Measurements from ENCODE around the gene ZKSCAN8.

Gene ZKSCAN8

DNA sequence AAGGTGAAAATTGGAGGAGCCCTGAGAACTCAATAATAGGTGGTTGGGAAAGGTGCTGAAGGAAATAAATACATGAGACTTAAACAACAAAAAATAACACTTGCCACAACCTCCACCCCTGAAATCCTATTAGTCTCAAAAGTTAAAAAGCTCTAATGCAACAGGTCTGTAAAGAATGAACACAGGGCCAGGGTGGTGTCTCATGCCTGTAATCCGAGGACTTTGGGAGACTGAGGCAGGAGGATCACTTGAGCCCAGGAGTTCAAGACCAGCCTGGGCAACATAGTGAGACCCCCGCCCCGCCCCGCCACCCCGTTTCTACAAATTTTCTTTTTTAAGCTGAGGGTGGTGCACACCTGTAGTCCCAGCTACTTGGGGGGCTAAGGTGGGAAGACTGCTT is 1.1 kb upstream of the ZKSCAN8 start:
- DNase-seq: no peak

DNA sequence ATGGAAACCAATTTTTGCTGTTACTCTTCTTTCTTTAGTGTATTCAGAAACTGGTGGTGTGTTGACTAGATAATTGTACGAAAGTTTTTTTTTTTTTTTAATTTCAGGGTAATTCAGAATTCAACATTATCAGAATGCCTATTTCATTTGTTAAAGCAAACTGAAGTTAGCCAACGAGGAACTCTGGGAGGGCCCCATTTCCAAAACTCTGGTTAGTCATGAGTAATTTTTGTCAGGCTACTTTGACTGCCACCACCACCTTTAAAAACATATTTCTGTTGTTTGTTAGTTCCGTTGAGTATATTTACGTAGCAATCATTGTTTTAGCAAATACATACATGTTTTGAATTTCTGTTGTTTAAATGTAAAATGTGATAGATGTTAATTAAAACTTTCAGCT is 763 bp downstream of the ZKSCAN8 start:
- DNase-seq: no peak

DNA sequence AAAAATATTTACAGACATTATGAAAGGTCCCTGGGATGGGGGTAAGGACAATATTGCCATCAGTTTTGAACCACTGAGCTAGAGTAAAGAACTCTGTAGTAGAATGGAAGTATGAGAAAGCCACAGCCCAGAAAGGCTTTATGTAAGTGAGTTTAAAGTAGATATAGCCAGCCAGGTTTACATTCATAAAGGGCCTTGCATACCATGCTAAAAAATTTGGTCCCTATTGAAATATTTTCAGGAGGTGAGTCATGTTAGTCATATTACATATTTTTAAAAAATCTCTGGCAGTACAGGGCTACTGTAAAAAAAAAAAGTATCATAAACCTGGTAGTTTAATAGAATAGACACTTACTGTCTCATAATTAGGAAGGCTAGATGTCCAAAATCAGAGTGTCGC is 3.5 kb downstream of the ZKSCAN8 start:
- DNase-seq: no peak

GRCh38 chr6:28152531-28152930 is 10.8 kb downstream of the ZKSCAN8 start:
- no peak for DNase-seq

GRCh38 chr6:28153546-28153945 is 11.9 kb downstream of the ZKSCAN8 start:
- DNase-seq: no peak

GRCh38 chr6:28154357-28154756 is 12.7 kb downstream of the ZKSCAN8 start:
- no peak for DNase-seq

- DNase-seq: no peak
These were observed 16.6 kb downstream of the ZKSCAN8 start for GRCh38 chr6:28158318-28158717.

DNA sequence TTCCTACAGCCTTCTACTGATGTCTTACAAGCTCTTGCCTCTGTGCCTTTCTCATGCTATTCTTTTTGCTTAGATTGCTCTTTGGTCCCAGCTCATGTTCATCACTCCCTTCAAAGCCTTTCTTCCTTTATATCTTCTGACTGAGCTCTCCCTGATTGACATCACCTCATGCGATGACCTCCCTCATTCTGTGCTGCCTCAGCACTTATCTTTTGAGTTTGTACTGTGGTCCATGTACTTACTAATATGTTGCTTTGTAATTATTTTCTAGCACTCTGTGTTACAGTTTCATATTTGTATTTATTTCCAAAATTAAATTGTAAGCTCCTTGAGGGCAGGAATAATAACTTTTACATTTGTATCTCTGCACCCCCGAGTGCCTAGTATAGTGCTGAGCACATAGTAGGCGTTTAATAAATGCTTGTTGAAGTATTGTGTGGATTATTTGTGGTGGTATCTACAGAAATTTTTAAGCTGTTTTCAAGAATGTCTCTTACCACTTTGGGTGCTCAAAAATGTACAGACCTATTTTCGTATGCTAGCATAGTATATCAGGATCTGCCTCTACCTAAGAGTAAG is 17.4 kb downstream of the ZKSCAN8 start:
- no peak for DNase-seq

DNA sequence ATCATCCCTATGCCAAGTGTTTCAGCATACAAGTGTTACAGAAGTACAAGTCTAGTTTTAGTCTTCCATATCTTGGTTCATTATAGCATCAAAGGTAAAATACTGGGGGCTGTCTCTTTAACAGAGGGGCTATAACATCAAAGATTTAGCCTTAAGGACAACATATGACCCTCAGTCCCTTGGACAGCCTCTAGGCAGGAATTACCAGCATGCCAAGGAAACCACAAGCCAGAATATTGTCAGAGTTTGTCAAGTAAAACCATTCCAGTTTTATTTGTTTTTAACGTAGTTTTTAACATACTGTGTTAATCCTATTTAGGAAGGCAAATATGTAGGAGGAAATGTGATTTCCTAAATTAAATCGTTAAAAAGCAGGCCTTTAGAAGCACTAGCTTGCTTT is 18.6 kb downstream of the ZKSCAN8 start:
- no peak for DNase-seq

- peak; percentile 72 for DNase-seq
These were observed 19.9 kb downstream of the ZKSCAN8 start for GRCh38 chr6:28161410-28162079.

DNA sequence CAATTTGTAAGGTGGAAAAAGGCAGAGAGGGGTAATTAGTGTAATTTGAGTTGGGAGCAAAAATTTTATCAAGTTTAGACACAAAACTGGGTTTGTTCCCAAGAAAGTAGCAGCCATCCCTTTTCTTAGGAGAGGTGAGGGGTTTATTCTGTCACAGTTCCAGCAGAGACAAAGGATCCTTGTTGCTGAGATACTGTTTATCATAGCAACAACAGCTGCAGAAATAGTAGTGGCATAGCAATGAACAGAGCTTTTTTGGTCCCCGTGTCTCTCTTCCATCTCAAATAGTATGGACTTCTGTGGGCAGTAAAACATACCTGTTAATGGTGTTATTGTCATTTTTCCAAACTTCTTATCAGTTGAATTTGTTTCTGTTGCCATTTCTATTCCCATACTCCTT is 23.9 kb downstream of the ZKSCAN8 start:
- no peak for DNase-seq

DNA sequence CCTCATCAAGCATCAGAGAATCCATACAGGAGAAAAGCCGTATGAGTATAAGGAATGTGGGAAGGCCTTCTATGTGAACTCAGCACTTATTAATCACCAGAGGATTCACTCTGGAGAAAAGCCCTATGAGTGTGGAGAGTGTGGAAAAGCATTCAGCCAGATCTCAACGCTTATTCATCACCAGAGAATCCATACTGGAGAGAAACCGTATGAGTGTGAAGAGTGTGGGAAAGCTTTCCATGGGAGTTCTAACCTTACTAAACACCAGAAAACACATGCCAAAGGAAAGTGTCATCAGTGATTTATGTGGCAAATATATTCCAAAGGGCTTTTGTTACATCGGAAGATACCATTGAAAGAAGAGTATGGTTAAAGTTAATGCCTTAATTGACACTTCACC is 25.4 kb downstream of the ZKSCAN8 start:
- no peak for DNase-seq

DNA sequence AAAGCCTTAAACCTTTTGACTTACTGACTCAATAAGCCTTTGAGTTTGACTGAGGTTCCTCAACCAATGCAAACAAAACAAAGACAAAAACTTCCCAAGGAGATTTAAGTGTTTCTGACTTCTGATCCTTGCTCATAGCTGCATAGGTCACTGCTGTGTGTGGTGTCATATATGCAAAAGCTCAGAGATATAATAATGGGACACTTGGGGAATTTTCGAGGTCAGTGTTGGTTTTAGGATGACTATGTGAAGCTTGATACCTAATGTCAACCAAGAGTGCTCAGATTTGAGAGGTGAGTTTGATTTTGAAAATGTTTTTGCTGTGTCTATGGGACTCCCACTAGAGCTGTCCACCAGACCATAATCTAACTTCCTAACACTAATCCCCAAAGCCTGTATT is 26.2 kb downstream of the ZKSCAN8 start:
- no peak for DNase-seq

- no peak for DNase-seq
These were observed 29.6 kb downstream of the ZKSCAN8 start for GRCh38 chr6:28171271-28171670.

- DNase-seq: no peak
These were observed 30.3 kb downstream of the ZKSCAN8 start for GRCh38 chr6:28172006-28172405.

DNA sequence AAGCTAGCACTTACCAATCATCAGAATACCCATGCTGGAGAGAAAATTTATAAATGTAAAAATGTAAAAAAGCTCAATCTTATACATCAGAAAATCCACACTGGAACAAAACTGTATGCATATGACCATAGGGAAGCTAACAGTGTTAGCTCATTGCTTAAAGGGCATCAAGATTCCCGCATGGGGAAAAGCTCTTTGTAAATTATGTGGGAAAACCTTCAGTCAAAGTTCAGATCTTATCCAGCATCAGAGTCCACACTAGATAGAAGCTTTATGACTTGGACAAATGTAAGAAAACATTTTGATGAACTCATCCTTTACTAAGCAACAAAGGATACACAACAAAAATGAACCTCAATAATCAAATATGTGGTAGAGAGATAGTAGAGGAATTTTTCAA is 34.7 kb downstream of the ZKSCAN8 start:
- DNase-seq: no peak

GRCh38 chr6:28182255-28182654 is 40.6 kb downstream of the ZKSCAN8 start:
- DNase-seq: no peak

GRCh38 chr6:28188111-28188979 is 46.7 kb downstream of the ZKSCAN8 start:
- no peak for DNase-seq

GRCh38 chr6:28200020-28200419 is 58.3 kb downstream of the ZKSCAN8 start:
- no peak for DNase-seq

- no peak for DNase-seq
These were observed 61.5 kb downstream of the ZKSCAN8 start for GRCh38 chr6:28203201-28203600.

GRCh38 chr6:28205879-28206278 is 64.2 kb downstream of the ZKSCAN8 start:
- DNase-seq: no peak

GRCh38 chr6:28206527-28206926 is 64.8 kb downstream of the ZKSCAN8 start:
- no peak for DNase-seq

DNA sequence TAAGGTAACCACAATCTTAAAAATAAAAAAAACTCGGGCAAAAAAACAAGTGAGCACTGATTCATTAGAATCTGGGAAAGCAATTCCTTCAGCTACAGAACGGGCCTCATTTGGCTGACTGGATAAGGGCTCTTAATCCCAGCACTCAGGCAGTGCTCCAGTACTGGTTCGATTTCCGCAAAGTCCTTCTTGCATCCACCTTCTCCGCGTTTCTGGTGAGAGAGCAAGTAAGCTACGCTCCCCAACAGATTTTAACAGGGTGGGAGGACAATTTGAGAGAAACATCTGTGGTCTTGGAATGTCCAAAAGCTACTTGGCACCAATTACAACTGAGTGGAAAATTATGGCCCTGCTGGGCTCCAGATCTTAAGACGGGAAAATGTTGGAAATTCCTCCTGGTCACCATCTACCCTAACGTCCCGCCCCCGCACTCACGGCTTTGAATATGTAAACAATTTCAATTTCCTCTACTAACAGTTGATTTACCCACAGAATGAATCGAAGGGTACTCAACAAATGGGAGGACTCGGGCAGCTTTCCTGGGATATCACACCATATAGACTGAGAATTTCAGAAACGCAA is 65.3 kb downstream of the ZKSCAN8 start:
- no peak for DNase-seq
